LNCaP clone FGC (cell line): Measurements from ENCODE around the gene CKS2.
A peak's percentile ranks its signal among the peaks of the same experiment; 100 is the strongest.
"Not testable (repeated sequence)": the region's sequence is repeated elsewhere in the genome, so short reads cannot be mapped to it uniquely, and the experiment has no call there.

Source experiments
- DNase-seq: peaks from one replicate; pipeline ENCODE4 v3.0.0-alpha.2; 2011; ENCODE audit warnings: low read depth
- H3K4me3 ChIP-seq: 2 replicates; pipeline ENCODE4 v1.5.1; 2011; ENCODE audit warnings: mild to moderate bottlenecking, low read depth, low read length, control low read depth
- TF ChIP-seq, protein P1 (sequence below): IDR thresholded peaks from 2 replicates; pipeline ENCODE4 v1.5.1; 2012; ENCODE audit warnings: mild to moderate bottlenecking; ENCODE audit not compliant: control insufficient read depth, insufficient read depth; ENCODE audit errors: extremely low read depth

CKS2 gene

DNA sequence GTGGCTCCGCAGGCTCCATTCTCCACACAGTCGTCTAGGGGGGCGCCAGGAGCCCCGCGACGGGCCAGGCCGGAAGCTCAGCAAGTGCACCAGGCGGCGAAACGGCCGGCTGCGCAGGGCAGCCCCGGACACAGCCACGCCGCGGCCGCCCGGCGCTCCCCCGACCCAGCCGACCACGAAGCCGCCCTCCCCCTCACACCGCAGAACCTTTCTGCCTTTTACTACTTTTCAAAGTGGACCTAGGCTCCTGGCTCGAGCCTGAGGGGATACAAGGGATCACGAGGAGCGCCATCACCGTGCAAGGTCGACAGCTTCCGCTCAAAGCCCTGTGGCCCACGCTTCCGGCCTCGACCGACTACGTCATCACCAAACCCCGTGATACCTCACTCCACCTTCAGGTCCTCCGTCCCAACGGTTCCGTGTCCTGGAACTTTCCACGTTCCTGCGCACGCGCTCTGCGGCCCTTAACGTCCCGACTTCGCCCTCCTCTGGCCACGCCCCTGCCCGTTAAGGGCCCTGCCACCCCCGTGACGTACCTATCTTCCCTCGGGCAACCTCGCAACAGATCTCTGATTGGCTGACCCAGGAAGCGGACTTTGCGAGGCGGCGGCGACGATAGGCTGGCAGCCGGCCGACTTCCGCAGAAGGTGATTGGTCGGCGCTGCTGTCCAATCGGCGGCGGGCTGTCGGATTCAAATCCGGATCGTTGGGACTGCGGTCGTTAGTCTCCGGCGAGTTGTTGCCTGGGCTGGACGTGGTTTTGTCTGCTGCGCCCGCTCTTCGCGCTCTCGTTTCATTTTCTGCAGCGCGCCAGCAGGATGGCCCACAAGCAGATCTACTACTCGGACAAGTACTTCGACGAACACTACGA, at the start of gene CKS2:
Gene CKS2, plus strand, starts transcription at position 721 of the 871 bp plus-strand sequence. Its CDS starts 98 bp downstream, at position 819.
- peak within 1 kb of the TSS; percentile 88 for H3K4me3 ChIP-seq
- TF ChIP-seq, protein P1, sequence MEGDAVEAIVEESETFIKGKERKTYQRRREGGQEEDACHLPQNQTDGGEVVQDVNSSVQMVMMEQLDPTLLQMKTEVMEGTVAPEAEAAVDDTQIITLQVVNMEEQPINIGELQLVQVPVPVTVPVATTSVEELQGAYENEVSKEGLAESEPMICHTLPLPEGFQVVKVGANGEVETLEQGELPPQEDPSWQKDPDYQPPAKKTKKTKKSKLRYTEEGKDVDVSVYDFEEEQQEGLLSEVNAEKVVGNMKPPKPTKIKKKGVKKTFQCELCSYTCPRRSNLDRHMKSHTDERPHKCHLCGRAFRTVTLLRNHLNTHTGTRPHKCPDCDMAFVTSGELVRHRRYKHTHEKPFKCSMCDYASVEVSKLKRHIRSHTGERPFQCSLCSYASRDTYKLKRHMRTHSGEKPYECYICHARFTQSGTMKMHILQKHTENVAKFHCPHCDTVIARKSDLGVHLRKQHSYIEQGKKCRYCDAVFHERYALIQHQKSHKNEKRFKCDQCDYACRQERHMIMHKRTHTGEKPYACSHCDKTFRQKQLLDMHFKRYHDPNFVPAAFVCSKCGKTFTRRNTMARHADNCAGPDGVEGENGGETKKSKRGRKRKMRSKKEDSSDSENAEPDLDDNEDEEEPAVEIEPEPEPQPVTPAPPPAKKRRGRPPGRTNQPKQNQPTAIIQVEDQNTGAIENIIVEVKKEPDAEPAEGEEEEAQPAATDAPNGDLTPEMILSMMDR, result no peak
- peak; percentile 100 for DNase-seq

DNA sequence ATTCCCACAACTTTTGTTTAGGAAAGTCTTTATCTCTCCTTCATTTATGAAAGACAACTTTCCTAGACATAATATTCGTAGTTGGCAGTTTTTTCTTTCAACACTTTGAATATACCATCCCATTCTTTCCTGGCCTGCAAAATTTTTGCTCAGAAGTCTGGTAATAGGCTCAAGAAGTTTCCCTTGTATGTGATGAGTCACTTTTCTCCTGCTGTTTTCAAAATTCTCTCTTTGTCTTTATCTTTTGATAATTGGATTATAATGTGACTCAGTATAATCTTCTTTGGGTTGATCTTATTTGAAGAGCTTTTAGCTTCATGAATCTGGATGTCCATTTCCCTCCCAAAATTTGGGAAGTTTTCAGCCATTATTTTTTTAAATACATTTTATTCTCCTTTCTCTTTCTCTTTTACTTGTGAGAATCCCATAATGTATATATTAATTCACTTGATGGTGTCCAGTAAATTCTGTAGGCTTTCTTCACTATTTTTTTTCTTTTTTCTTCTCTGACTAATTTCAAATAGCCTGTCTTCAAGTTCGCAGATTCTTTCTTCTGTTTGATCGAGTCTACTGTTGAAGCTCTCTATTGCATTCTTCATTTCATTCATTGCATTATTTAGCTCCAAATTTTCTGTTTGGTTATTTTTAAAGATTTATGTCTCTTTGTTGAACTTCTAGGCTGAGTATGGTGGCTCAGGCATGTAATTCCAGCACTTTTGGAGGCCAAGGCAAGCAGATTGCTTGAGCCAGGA, 37.3 kb upstream of the CKS2 start:
- TF ChIP-seq, protein P1, result no peak
- DNase-seq, result no peak
- no peak overlapping the region for H3K4me3 ChIP-seq

DNA sequence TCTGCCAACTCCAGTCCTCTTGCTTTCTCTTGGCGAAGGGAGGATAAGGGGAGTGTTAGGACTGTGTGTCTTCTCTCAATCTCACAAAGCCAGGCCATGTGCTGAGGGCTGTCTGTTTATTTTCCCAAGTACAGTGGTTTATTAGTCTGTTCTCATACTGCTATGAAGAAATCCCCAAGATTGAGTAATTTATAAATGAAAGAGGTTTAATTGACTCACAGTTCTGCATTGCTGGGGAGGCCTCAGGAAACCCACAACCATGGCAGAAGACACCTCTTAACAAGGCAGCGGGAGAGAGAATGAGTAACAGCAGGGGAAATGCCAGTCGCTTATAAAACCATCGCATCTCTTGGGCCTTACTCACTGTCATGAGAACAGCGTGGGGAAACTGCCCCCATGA, 36.2 kb upstream of the CKS2 start:
- no peak overlapping the region for H3K4me3 ChIP-seq
- no peak for DNase-seq
- TF ChIP-seq, protein P1, result no peak

DNA sequence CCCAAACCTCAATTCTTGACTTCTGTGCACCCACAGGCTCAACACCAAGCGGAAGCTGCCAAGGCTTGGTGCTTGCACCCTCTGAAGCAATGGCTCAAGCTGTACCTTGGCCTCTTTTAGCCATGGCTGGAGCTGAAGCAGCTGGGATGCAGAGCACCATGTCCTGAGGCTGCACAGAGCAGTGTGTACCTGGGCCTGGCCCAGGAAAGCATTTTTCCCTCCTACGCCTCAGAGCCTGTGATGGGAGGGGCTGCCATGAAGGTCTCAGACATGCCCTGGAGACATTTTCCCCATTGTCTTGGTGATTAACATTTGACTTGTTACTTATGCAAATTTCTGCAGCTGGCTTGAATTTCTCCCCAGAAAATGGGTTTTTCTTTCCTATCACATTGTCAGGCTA, 35.0 kb upstream of the CKS2 start:
- not testable (repeated sequence) for DNase-seq, H3K4me3 ChIP-seq

DNA sequence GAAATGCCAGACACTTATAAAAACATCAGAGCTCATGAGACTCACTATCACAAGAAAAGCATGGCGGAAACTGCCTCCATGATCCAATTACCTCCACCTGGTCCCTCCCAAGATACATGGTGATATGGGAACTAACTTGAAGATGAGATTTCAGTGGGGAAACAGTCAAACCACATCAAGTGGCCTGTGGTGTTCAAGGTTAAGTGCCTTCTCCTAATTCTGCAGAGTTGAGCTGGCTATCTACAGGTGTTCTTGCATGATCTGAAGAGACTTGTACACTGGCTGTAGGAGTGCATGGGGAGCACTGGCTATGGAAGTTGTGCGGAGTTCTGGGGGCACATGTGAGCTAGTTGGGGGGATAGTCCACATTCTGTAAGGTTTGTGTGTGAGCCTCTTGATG, 34.0 kb upstream of the CKS2 start:
- H3K4me3 ChIP-seq, result no peak overlapping the region
- TF ChIP-seq, protein P1, result no peak
- no peak for DNase-seq

DNA sequence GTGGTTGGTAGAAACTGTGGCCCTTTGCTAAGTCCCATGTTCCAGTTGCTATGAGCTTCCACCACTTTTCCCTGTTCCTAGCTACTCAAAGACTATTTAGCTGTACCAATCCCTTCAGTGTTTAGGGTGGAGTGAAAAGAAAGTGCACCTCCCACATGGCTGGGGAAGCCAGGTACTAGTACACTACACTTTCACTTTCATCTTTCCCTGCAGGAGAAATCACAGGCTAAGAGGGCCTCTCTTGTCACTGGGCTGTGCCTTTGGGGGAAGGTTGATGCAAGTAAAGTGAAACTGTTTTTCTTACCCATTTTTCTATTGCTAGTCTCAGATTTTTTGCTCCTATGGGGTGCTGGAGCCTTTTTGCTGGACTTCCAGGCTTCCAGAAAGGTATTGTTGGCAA, 33.5 kb upstream of the CKS2 start:
- no peak overlapping the region for H3K4me3 ChIP-seq
- DNase-seq, result no peak
- TF ChIP-seq, protein P1, result no peak

DNA sequence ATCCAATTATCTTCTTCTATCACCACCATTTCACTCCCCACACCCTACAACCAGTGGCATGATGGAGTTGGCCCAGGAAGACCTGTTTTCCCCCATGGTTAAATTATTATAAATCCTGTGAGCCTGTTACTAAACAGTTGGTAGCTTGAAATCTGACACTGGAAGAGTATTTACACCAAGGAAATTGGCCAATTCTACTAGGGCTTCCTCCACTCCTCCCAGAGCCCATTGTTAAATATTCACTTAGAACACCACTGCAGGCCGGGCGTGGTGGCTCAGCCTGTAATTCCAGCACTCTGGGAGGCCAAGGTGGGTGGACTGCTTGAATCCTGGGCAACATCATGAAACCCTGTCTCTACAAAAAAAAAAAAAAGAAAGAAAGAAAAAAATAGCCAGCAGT, 32.4 kb upstream of the CKS2 start:
- no peak overlapping the region for H3K4me3 ChIP-seq
- TF ChIP-seq, protein P1, result no peak
- DNase-seq, result no peak
